Endothelial cell (in vitro differentiated cells): Measurements from ENCODE around the gene CSNK2B. TPM values are rescaled to one million over a fixed set of nuclear protein-coding genes. Genes with fewer than 3 reads are reported as not detected.
"Not testable (repeated sequence)": the region's sequence is repeated elsewhere in the genome, so short reads cannot be mapped to it uniquely, and the experiment has no call there.

Experiments
- DNase-seq: peaks from one replicate; pipeline ENCODE4 v3.0.0; 2021; ENCODE audit warnings: low spot score
- H3K27ac Mint-ChIP-seq: one replicate; pipeline ENCODE4 v1.8.0; 2021; ENCODE audit warnings: mixed read lengths, inconsistent platforms; ENCODE audit not compliant: unreplicated experiment
- H3K27me3 Mint-ChIP-seq: one replicate; pipeline ENCODE4 v1.8.0; 2021; ENCODE audit warnings: mild to moderate bottlenecking, moderate library complexity, mixed read lengths, inconsistent platforms; ENCODE audit not compliant: unreplicated experiment
- H3K36me3 Mint-ChIP-seq: one replicate; pipeline ENCODE4 v1.8.0; 2021; ENCODE audit warnings: mild to moderate bottlenecking, low read depth, mixed read lengths, inconsistent platforms; ENCODE audit not compliant: unreplicated experiment
- H3K4me1 Mint-ChIP-seq: one replicate; pipeline ENCODE4 v1.8.0; 2021; ENCODE audit warnings: mild to moderate bottlenecking, mixed read lengths, inconsistent platforms; ENCODE audit not compliant: unreplicated experiment
- H3K4me3 Mint-ChIP-seq: one replicate; pipeline ENCODE4 v1.8.0; 2021; ENCODE audit warnings: mild to moderate bottlenecking, mixed read lengths, inconsistent platforms; ENCODE audit not compliant: unreplicated experiment
- H3K9me3 Mint-ChIP-seq: one replicate; pipeline ENCODE4 v1.8.0; 2021; ENCODE audit warnings: mixed read lengths, inconsistent platforms; ENCODE audit not compliant: unreplicated experiment
- CTCF ChIP-seq: fragments of 200-600 bp; sonication (generic); IDR thresholded peaks from one replicate; pipeline ENCODE4 v1.5.0; 2021; ENCODE audit warnings: antibody characterized with exemption; ENCODE audit not compliant: unreplicated experiment
- total RNA-seq: library from RNA; stranded (reverse); fragmentation: NEBNext Ultra II Directional; extraction: Animal tissue kit (Norgen Biotek cat#: 25700); gene quantifications from one replicate; pipeline ENCODE4 v1.2.1, GENCODE V29; 2021; ENCODE audit not compliant: unreplicated experiment

The CSNK2B gene
- total RNA-seq, 1 donor from 2014 or later: 164 TPM

- H3K27ac Mint-ChIP-seq: peak within 1 kb of the TSS; percentile 98
- no peaks in the 10 kb centered on the region for H3K9me3 Mint-ChIP-seq
- H3K4me1 Mint-ChIP-seq: peaks cover 20% of the 10 kb centered on the region
- no peak for TF ChIP-seq CTCF
- no peaks in the 10 kb centered on the region for H3K36me3 Mint-ChIP-seq
- peak within 1 kb of the TSS; percentile 99 for H3K4me3 Mint-ChIP-seq
- H3K27me3 Mint-ChIP-seq: peaks cover 6% of the 10 kb centered on the region
- peak; percentile 93 for DNase-seq
Measured at GRCh38 chr6:31702819-31703716, 37.2 kb downstream of the CSNK2B start, which contains the start of gene ABHD16A. TSS of gene ABHD16A (minus strand) at chr6:31703324. CDS start at chr6:31703281, 43 bp downstream.

GRCh38 chr6:31705931-31706330 lies 40.1 kb downstream of the CSNK2B start:
- Mint-ChIP-seq H3K4me1 (peaks cover 18% of the 10 kb centered on the region), H3K27ac (no peak overlapping the region), H3K36me3 (no peaks in the 10 kb centered on the region), H3K9me3 (no peaks in the 10 kb centered on the region), H3K4me3 (no peak overlapping the region), H3K27me3 (peaks cover 6% of the 10 kb centered on the region)
- no peak for DNase-seq
- TF ChIP-seq CTCF: no peak

- no peak for DNase-seq
- H3K4me3 Mint-ChIP-seq: no peak within 1 kb of the TSS
- TF ChIP-seq CTCF: no peak
- peaks cover 12% of the 10 kb centered on the region for H3K4me1 Mint-ChIP-seq
- H3K36me3 Mint-ChIP-seq: no peaks in the 10 kb centered on the region
- no peak within 1 kb of the TSS for H3K27ac Mint-ChIP-seq
- H3K27me3 Mint-ChIP-seq: peaks cover 6% of the 10 kb centered on the region
- H3K9me3 Mint-ChIP-seq: no peaks in the 10 kb centered on the region
Measured at GRCh38 chr6:31706599-31706998, 40.7 kb downstream of the CSNK2B start, which contains the start of gene LY6G6F. TSS of gene LY6G6F (plus strand) at chr6:31706866. CDS start at chr6:31706907, 41 bp downstream.

- H3K27ac Mint-ChIP-seq: no peak overlapping the region
- H3K9me3 Mint-ChIP-seq: no peaks in the 10 kb centered on the region
- no peaks in the 10 kb centered on the region for H3K36me3 Mint-ChIP-seq
- peaks cover 1% of the 10 kb centered on the region for H3K4me1 Mint-ChIP-seq
- peaks cover 4% of the 10 kb centered on the region for H3K27me3 Mint-ChIP-seq
- TF ChIP-seq CTCF: no peak
- no peak for DNase-seq
- no peak overlapping the region for H3K4me3 Mint-ChIP-seq
Measured at GRCh38 chr6:31707701-31708100, 41.8 kb downstream of the CSNK2B start.

- Mint-ChIP-seq H3K4me1 (no peaks in the 10 kb centered on the region), H3K27me3 (peaks cover 3% of the 10 kb centered on the region), H3K36me3 (no peaks in the 10 kb centered on the region), H3K9me3 (no peaks in the 10 kb centered on the region), H3K4me3 (no peak overlapping the region), H3K27ac (no peak overlapping the region)
- no peak for DNase-seq
- no peak for TF ChIP-seq CTCF
Measured at GRCh38 chr6:31708224-31708623, 42.3 kb downstream of the CSNK2B start.

- DNase-seq, H3K4me3 Mint-ChIP-seq, H3K9me3 Mint-ChIP-seq, H3K27ac Mint-ChIP-seq, H3K27me3 Mint-ChIP-seq, H3K36me3 Mint-ChIP-seq, H3K4me1 Mint-ChIP-seq: not testable (repeated sequence)
Measured at GRCh38 chr6:31709157-31709556, 43.3 kb downstream of the CSNK2B start.
